Measurements from ENCODE around the gene TAS2R39. TPM values are rescaled to one million over a fixed set of nuclear protein-coding genes. Genes with fewer than 3 reads are reported as not detected.
"Not testable (repeated sequence)": the region's sequence is repeated elsewhere in the genome, so short reads cannot be mapped to it uniquely, and the experiment has no call there.

TAS2R39 gene
- total RNA-seq, 1 donor: not detected

DNA sequence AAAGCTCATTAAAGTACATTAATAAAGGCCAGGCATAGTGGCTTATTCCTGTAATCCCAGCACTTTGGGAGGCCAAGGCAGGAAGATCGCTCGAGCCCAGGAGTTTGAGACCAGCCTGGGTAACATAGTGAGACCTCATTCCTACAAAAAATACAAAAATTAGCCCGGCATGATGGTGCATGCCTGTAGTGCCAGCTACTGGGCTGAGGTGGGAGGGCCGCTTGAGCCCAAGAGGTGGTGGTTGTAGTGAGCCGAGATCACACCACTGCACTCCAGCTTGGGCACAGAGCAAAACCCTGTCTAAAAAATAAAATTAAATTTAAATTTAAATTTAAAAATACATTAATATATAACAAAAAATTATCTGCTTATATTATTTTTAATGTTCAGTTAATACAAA lies 7.1 kb upstream of the TAS2R39 start:
- DNase-seq (ENCODE audit: low read depth): no peak
- no peak overlapping the region for H3K4me3 ChIP-seq (ENCODE audit: low read depth, low read length)
- TF ChIP-seq, protein P1, sequence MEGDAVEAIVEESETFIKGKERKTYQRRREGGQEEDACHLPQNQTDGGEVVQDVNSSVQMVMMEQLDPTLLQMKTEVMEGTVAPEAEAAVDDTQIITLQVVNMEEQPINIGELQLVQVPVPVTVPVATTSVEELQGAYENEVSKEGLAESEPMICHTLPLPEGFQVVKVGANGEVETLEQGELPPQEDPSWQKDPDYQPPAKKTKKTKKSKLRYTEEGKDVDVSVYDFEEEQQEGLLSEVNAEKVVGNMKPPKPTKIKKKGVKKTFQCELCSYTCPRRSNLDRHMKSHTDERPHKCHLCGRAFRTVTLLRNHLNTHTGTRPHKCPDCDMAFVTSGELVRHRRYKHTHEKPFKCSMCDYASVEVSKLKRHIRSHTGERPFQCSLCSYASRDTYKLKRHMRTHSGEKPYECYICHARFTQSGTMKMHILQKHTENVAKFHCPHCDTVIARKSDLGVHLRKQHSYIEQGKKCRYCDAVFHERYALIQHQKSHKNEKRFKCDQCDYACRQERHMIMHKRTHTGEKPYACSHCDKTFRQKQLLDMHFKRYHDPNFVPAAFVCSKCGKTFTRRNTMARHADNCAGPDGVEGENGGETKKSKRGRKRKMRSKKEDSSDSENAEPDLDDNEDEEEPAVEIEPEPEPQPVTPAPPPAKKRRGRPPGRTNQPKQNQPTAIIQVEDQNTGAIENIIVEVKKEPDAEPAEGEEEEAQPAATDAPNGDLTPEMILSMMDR (IDR thresholded peaks at IDR 0.05; ENCODE audit: insufficient read depth, low read depth, low read length): no peak

DNA sequence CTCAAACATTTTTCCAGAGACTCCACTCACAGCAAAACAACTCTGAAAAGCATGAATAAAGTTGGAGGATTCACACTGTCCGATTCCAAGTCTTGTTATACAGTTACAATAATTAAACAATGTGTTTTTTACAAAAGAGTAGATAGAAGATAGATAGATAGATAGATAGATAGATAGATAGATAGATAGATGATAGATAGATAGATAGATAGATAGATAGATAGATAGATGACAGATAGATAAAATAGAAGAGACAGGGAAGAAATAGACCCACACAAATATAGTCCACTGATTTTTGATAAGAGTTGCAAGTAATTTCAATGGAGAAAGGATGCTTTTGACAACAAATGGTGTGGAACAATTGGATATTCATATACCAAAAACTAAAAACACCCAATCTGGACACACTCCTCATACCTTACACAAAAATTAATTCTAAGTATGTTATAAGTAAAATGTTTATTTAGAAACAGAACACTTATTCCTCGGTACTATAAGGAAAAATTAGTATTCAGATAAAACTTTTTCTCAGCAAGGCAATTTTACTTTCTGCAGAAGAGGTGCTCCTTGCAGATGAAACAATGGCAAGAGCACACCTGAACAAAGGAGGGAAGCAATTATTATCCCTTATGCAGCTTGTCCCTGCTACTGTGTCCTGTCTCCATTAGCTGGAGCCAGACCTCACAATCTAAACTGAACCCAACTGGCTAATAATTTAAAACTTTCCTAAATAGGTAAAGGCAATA lies 5.7 kb upstream of the TAS2R39 start:
- H3K4me3 ChIP-seq (ENCODE audit: low read depth, low read length): no peak overlapping the region
- TF ChIP-seq, protein P1 (IDR thresholded peaks at IDR 0.05; ENCODE audit: insufficient read depth, low read depth, low read length): no peak
- no peak for DNase-seq (ENCODE audit: low read depth)

DNA sequence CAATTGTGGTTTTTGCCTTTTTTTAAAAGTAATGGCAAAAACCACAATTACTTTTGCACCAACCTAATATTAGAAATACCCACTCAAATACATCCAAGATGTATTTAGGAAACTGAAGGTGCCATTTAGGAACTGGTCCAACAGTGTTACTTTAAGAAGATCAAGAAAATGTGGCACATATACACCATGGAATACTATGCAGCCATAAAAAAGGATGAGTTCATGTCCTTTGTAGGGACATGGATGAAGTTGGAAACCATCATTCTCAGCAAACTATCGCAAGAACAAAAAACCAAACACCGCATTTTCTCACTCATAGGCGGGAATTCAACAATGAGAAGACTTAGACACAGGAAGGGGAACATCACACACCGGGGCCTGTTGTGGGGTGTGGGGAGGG lies 2.4 kb upstream of the TAS2R39 start:
- DNase-seq (ENCODE audit: low read depth): not testable (repeated sequence)

DNA sequence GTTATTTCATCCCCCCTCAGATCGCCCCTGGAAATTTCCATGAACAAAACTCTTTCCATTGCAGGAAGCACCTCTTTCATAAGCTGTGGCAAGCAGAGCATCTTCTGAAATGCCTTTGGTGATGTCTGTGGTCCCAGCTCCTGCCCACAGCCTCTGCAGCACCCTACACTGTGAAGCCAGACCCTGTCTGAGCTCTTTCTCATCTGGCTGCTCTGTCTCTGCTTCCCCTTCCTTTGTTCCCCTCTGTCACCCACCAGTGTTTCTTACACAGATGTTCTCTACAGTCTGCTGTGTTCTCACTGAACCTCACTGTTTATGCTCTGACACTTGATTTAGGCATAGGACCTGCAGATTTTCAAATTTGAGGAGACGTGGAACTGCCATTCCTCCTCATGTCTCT lies 1.9 kb upstream of the TAS2R39 start:
- no peak for DNase-seq (ENCODE audit: low read depth)
- TF ChIP-seq, protein P1 (IDR thresholded peaks at IDR 0.05; ENCODE audit: insufficient read depth, low read depth, low read length): no peak
- H3K4me3 ChIP-seq (ENCODE audit: low read depth, low read length): no peak overlapping the region

More for the DNA sequence above, 2.4 kb upstream of the TAS2R39 start:
- H3K4me3 ChIP-seq (ENCODE audit: low read depth, low read length): not testable (repeated sequence)

DNA sequence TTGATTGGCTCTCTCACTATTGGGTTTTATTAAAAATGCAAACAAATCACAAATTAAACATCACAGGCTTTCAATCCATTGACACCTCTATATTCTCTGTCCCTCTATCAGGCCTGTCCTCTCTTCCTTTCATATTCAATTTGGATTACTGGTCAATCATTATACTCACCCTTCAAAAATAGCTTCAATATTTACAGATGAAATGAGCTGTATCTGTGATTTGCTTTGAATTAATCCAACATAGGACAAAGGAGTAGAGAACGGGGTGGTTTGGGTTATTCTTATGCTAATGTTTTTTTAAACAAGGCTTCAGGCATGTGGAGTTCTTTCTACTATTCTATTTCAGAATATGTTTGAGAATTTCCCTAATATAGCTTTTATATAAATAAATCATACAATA lies 2.3 kb downstream of the TAS2R39 start:
- H3K4me3 ChIP-seq (ENCODE audit: low read depth, low read length): no peak overlapping the region
- TF ChIP-seq, protein P1 (IDR thresholded peaks at IDR 0.05; ENCODE audit: insufficient read depth, low read depth, low read length): no peak
- no peak for DNase-seq (ENCODE audit: low read depth)

DNA sequence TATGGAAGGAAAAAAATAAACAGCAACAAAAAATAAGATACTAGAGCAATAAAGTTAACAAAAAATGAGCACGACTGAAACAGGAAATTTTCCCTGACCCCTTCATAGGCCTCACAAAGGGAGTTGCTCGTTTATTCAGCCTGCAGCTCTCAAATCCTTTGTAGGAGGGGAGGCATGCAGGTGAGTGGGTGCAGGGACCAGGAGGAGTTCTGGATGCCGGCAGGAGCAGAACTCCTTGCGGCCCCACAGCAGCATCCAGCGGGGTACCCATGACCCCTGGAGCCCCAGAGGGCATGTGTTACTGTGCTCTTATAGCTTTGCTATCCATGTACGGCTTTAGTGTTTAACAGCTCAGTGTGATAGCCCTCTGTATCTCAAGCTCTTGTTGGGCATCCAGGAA lies 5.8 kb downstream of the TAS2R39 start:
- TF ChIP-seq, protein P1 (IDR thresholded peaks at IDR 0.05; ENCODE audit: insufficient read depth, low read depth, low read length): no peak
- no peak overlapping the region for H3K4me3 ChIP-seq (ENCODE audit: low read depth, low read length)
- no peak for DNase-seq (ENCODE audit: low read depth)

DNA sequence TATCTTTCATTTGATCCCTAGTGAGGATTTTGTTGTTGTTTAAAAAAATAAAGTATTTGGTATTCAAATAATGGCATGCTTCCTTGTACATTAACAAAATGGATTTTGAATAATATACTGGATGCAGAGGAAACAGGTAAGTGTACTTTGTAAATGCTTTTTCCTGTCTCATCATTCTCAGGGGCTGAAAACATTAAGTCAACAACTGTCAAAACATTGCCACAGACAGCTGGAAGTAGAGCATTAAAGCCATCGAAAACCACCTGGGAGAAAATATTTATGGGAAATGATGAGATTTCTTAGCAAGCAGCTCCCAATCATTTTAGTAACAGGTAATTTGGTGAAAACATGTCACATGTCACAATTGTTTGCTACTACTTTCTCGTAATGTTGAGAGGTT lies 10.7 kb downstream of the TAS2R39 start:
- no peak for DNase-seq (ENCODE audit: low read depth)
- TF ChIP-seq, protein P1 (IDR thresholded peaks at IDR 0.05; ENCODE audit: insufficient read depth, low read depth, low read length): no peak
- no peak overlapping the region for H3K4me3 ChIP-seq (ENCODE audit: low read depth, low read length)
